GM21447 (cell line): ENCODE measurements around the gene TCL1B.
"Not testable (repeated sequence)": the region's sequence is repeated elsewhere in the genome, so short reads cannot be mapped to it uniquely, and the experiment has no call there.

Source experiments
- ATAC-seq: cut with Tn5 transposase; IDR thresholded peaks from one replicate; pipeline ENCODE4 v1.9.1; 2021; ENCODE audit not compliant: unreplicated experiment

The TCL1B gene, protein sequence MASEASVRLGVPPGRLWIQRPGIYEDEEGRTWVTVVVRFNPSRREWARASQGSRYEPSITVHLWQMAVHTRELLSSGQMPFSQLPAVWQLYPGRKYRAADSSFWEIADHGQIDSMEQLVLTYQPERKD

DNA sequence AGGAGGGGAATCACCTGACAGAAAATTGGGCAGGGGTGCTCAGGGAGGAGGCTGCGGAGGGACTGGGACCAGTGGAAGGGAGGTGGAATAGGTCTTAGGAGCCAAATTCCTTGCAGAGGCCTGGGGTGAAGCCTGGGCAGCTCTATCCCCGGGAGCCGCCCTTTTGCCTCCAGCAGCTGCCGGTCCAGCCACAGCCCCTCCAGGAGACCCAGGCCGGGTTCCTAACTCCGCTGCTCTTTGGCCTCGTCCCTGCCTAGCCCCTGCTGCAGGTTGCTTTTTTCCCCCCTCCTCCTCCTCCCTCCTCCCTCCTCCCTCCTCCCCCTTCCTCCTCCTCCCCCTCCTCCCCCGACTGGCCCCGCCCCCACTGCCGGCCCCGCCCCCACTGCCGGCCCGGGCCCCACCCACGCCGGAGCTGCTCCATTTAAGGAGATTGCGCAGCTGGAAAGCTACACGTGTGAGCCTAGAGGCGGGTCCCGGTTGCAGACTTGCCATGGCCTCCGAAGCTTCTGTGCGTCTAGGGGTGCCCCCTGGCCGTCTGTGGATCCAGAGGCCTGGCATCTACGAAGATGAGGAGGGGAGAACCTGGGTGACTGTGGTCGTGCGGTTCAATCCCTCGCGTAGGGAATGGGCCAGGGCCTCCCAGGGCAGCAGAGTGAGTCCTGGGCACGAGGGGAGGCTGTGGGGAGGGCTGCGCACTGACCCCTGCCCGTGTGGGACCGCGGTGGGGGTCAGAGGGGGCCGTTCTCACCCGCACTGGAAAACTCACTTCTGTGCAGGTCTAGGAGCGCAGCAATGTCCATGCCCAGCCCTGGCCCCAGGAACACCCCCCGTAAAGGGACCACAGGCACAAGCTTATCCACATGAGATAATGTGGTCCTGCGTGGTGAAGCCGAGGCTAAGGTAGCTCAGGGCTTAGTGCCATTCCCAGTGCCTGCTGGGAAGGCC lies at the start of gene TCL1B:
TSS of gene TCL1B (plus strand) at position 449 of the 945 bp plus-strand sequence. CDS start at position 491, 42 bp downstream.
- ATAC-seq, result no peak

DNA sequence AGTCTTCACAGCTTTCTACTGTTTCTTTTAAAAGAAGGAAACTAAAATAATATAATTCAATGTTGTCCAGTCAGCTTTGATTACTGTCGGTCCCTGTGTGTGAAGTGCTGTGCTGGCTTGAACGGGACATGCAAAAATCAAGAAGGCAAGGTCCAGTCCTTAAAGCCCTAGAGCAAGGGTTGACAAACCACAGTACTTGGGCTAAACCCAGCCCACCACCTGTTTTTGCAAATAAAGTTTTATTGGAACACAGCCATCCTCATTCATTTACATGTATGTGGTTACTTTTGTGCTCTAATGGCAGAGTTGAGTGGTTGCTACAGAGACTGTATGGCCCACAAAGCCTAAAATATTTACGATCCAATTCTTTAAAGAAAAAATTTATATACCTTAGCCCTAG lies 41.2 kb upstream of the TCL1B start:
- ATAC-seq, result no peak

DNA sequence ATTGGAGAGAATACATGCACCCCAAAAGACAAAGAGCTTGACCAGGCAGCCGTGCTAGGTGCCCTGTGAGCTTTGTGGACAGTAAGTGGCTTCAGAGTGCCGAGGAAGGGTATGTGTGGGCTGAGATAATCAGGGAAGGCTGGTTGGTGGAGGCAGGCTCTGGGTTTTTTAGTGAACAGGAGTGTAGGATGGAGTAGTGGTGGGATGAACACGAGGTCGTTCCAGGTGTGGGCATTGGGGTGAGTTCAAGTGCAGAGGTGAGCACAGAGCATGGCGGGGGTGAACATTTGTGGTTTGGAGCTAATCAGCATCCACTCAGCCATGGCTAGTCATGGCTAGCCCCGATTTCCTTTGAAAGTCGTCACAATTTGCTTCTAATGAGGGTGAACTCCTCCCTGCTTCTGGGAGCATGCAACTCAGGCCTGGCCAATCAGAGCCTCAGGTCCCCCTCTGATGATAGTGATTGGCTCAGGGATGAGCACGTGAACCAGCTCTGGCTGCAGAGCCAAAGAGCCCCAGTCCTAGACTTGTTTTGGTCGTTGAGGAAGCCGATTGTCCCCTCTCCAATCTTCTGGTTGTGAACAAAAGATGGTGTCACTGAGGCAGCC lies 40.7 kb upstream of the TCL1B start:
- ATAC-seq, result no peak

DNA sequence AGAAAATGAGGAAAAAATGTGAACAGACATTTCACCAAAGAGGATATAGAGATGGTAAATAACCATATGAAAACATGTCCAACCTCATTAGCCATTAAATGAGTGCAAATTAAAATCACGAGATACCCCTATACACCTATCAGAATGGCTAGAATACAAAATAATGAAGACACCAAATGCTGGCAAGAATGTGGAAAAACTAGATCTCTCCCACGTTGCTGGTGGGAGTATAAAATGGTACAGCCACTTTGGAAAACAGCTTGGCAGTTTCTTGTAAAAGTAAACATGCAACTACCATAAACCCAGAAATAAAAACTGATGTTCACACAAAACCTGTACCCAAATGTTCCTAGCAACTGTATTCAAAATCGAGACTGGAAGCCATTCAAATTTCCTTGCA lies 38.3 kb upstream of the TCL1B start:
- ATAC-seq, result no peak

DNA sequence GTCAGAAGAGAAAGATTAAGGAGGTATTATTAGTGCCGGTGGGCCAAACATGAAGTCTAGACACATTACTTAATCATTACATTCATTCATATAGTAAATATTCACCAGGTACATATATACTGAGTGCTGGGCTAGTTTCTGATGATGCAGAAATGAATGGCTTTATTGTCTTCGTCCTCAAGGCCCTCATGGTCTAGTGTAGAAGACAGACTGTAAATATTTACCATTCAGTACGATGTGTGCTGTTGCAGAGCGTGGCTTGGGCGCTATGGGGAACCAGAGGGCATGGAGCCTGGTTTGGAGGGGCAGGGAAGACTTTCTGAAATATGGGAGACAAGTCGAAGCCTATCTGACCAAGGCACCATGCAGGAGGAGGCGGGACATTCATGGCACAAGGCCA lies 37.0 kb upstream of the TCL1B start:
- no peak for ATAC-seq

DNA sequence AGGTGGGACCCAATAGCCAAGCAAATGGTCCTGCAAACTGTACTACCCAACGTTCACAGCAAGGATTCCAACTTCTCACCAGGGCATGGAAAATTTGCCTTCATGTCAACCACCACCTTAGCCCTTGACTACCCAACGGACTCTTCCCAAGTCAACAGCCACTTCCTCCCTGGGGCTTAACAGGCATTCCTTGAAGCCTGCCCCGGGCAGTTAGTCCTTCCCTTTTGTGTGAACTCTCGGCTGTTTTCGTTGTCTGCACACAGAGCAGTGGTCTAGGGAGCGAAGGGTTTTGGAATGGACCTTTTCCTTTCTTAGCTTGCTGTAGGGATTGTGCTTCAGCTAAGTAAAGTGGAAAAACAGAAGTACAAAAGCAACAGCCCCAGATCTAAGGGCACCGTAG lies 35.2 kb upstream of the TCL1B start:
- no peak for ATAC-seq

DNA sequence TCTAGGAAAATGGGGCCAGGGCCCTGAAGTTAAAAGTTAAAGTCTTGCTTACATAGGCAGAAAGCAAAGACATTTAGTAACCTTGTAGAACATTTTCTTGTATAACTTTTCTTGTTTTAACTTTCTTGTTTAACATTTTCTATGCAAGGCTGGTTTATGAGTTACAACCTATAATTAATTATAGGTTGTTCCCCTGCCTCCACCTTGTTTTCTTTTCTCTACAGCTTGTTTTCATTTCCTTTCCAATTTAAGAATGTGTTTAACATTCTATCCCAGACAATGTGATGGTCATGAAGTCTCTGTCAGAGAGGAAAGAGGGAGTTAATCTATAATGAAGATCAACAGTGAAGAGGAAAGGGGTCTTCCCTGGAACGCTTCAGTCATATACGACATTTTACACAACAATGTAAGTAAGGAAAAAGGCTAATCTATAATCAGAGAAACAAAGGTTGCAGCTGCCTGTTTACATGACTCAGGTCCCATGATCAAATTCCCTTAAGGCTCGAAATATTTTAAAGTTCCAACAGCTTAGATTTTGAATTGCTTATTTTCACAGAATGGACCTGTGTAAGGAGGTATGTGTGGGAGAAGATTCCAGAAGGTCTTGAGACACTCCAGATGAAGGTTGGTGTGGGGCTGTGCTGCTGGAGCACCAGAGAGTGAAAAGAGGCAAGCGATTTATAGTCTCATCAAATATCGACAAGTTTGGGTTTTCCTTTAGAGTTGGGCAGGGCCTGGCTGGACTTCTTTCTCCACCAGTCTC lies 34.2 kb upstream of the TCL1B start:
- no peak for ATAC-seq

DNA sequence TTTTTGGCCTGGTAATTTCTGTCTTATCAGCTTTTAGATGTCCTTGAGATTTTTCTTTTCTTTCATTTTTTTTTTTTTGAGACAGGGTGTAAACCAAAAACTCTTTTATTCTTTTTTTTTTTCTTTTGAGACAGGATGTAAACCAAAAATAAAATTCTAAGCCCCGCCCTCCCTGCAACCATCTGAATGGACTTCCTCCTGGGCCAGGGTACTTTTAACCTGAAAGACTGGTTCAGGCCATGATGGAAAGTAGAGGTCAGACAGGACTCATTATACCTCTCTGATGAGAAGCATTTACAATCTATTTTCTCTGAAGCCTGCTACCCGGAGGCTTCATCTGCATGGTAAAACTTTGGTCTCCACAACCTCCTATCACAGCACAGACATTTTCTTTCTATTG lies 33.5 kb upstream of the TCL1B start:
- ATAC-seq, result no peak

DNA sequence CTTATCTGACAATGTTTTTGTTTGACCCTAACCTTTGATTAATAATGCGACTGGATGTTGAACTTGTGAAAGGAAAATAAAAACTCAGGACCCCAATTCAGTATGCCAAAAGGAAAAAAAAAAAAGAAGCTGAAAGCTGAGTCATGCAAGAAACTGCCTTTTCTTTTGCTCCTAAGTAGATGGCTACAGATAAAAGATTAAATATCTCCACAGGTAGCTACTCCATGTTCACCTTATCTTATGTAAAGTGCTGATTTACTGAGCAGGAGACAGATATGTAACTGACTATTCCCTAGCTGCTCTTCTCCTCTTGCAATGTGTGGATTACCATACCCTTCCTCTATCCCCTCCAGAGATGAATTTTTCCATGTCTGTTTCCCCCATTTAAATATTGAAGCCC lies 30.8 kb upstream of the TCL1B start:
- ATAC-seq, result no peak

DNA sequence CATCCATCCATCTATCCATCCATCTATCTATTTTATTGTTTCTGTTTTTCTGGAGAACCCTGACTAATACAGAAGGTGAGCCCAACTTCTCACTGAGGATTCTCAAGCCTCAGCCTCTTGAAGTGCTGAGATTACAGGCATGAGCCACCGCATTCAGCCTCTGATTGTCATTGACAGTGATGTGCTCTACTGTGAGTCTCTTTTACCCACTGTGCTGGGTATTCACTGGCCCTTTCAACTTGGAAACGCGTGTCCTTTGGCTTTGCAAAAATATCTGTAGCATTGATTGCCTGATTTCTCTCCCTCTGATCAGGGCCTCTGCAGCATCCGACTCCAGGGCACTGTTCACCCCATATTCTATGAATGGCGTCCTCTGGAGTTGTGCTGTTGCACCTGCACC lies 29.6 kb upstream of the TCL1B start:
- ATAC-seq, result no peak

DNA sequence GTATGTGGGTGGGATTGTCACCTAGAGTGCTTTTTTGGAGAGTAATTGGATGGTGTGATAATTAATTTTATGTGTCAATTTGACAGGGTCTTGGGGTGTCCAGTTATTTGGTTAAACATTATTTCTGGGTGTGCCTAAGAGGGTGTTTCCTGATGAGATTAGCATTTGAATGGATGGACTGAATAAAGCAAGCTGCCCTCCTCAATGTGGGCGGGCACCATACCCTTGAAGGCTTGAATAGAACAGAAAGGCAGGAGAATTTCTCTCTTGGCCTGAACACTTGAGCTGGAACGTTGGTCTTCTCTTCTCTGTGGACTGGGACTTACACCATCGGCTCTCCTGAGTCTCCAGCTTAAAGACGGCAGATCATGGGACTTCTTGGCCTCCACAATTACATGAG lies 28.8 kb upstream of the TCL1B start:
- ATAC-seq, result no peak

DNA sequence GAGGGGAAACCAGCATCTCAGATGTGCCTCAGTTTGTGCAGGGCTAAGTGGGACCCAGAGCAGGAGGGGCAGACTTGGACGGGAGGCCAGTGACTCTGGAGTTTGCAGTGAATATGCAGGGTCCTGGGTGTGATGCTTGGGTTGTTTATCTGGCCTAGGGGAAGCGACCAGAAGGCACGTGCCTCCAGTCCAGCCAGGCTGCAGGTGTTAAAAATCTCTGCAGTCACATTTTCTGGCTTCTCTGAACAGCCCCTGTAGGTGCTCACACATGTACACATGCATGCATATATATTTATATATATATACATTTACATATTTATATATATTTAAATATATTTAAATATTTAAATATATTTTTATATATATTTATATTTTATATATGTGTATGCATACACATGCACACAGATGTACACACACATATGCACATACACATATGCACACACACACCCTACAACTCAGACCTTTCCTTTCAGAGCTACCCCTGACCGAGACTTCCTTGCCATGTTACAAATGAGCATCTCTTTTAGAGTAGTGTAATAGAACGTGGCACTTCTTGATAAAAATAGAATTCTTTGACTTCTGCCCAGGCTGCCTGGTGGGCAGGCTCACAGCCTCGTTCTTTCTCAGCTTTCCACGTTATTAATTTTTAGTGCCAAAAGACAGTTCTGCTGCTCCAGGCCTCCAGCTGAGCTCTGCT lies 26.8 kb upstream of the TCL1B start:
- ATAC-seq, result no peak

DNA sequence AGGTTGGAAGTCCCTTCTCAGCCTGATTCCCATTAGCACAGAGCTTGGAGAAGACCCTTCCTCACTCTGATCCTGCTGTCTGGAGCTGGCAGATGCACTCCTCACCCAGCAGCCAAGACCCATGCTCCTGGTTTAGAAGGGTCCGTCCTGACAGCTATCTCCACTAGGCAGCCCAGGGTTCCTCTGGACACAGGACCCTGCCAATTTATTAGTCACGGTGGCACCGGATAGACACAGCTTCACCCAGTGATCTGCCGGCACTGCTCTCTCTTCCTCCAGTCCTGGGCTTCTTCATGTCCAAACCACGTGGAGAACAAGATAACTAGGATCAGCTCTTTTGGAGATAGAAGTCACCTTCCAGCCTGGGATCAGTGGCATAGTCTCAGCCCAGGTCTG lies 26.2 kb upstream of the TCL1B start:
- no peak for ATAC-seq

DNA sequence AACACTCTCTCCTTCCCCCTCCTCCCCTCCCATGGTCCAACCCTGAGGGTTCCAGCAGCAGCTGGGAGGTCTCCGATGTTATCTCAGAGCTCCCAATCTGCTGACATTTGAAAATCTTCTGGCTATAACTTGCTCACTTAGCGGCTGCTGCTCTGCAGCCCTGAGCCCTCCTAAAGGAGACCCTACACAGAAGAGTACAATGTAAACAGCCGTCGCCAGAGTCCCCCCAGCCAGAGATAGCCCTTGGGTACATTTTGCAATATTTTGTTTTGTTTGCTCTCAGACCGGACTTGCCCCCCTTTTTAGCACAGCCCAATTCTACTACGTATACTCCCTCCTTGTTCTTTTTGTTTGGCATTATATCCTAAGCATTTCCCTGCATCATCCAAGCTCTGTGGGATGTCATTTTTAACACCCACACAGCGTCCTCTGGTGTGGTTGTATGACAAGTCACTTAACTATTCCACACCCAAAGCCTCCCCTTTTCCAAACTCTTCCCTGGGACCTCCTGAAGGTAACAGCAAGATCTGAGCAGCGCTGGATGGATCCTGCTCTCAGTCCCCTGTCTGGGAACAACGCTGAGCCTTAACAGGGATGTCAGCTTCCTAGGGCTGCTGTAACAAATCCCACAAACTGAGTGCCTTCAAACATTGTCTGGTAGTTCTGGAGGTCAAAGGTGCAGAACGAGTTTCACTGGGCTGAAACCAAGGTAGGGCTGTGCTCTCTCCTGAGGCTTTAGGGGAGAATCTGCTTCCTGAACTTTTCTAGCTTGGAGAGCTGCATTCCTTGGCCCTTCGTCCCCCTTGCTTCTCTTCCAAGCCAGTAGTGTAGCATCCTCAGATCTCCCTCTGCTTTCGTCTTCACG lies 25.3 kb upstream of the TCL1B start:
- no peak for ATAC-seq

DNA sequence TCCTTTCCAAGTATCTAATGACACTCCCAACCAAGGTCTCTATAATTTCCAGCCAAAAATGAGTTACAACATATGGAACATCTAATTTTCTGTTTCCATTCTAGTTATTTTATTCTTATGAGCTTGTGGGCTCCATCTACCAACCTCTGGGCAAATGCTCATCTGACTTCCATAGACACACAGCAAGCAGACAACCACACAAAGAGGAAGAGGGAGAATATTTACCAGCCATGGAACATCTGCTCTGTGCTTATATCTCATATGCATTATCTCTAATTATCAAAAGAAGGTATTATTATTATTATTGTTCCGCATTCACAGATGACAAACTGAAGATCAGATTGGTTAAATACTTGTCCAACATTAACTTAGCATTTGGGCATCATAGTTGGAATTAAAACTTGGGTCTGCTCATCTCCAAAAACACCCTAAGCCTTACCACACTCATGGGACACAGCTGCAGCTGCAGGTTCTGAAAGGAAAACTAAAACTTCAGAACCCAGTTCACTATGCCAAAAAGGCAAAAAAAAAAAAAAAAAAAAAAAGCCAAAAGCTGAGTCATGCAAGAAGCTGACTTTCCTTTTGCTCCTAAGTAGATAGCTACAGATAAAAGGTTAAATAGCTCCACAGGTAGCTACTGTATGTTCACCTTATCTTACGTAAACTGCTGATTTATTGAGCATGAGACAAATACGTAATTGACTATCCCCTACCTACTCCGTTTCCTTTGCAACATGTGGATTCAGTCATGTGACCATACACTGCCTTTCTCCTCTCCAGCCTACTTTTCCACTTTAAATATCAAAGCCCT lies 23.6 kb upstream of the TCL1B start:
- peak; percentile 32 for ATAC-seq

DNA sequence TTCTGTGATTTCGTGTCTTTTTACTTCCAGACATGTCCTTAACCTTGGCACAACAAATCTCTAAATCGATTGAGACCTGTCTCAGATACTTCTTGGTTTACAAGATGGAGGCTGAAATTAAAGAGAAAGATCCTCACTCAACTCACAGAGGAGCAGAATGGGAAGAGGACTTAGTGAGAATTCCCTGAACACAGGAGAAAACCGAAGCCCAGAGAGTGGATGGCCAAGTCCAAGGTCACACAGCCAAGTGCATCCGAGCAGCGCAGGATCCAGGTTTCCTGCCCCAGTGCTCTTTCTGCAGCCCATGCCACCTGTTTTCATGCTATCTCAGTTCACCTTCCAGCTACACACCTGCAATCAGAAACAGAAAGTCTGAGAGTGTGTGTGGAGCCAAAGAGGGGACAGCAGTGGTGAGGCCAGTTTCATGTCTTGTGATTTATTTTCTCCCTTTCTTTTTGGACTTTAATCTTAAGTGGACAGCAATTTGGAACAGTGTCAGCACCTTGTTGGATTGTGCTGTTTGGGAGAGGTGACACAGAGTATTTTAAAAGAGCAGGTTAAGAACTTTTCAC lies 22.9 kb upstream of the TCL1B start:
- peak; percentile 31 for ATAC-seq

DNA sequence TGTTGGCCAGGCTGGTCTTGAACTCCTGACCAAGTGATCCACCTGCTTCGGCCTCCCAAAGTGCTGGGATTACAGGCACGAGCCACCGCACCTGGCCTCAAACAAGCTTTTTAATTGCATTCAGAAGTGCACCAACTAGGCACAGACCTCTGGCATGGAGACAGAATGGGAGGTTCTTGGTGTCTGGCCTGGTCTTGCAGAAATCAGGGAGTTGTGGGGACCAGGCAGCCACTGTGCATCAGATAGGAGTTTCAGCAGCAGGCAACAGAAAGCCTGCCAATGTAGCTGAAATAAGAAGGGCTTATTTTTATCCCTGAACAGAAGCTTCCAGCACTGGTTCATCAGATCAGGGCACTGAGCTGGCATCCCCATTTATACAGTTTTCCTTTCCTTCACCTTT lies 22.2 kb upstream of the TCL1B start:
- ATAC-seq, result no peak

DNA sequence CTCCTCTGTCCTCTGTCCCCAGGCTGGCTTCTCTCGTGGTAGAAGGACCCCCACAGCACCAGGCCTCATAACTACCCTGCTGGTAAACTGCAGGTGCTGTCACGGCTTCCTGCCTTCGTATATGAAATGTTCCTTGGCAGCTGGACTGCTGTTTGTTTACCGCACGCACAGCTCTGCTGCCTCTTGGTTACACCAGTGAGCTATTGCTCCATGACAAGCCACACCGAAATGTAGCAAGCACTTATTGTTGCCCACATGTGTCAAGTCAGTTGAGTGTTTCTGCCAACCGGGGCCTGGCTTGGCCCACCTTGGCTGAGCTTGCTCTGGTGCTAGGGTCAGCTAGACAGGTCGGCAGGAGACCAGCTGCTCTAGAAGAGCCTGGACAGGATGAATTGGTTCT lies 21.7 kb upstream of the TCL1B start:
- ATAC-seq, result no peak

DNA sequence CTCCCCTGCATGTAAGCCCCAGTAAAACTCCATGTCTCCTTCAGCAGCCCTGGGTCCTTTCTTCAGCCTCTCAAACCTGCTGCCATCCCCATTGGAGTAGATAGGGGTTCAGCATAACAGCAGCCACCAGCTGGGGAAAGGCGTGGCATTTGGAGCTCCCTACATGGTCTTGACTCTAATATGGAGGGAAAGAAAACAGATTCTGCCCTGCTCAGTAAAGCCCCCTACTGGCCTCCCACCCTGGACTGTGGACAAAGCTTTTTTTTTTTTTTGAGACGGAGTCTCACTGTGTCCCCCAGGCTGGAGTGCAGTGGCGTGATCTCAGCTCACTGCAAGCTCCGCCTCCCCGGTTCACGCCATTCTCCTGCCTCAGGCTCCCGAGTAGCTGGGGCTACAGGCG lies 20.7 kb upstream of the TCL1B start:
- not testable (repeated sequence) for ATAC-seq
